ENCODE data around the gene GRIK3. TPM values are rescaled to one million over a fixed set of nuclear protein-coding genes. Genes with fewer than 3 reads are reported as not detected.

GRIK3 gene
- total and polyA plus RNA-seq, 2 of the 8 experiments (the other 6 are each of a cell fraction or from before 2014, with no cell fraction given): 2.1 to 3.4 TPM

DNA sequence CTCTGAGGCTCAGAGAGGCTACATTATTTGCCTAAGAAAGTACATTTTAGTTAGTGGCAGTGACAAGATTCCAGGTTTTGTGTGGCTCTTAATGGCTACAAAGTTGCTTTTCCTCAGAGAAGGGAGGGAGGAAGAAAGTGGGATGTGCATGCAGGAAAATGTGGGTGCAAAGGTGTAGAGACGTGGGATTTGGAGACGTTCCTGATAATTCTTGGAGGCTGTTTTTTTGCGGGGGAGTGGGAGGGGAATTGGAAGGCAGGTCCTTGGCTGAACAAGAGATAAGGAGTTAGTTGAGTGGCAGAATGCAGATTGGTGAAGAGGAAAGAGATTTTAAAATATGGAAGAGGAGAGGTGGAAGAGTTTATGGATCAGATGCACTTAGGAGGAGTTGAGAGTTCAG lies 258.1 kb downstream of the GRIK3 start:
- Histone ChIP-seq H2BK20ac (ENCODE audit: low read length) (no peak overlapping the region), H4K91ac (replicated peaks; ENCODE audit: insufficient read length, low read length) (no peak overlapping the region), H3K4ac (replicated peaks; ENCODE audit: insufficient read length, low read depth, low read length) (no peak overlapping the region), H3K9me3 (ENCODE audit: insufficient read depth in 2 of 2, low read depth in 1 of 2, low read length in 1 of 2) (no peaks in the 10 kb centered on the region), H3K79me2 (ENCODE audit: control insufficient read depth in 1 of 2, insufficient read depth in 2 of 2, low read length in 2 of 2) (no peaks in the 10 kb centered on the region), H3K14ac (ENCODE audit: insufficient read length) (no peak overlapping the region), H2BK120ac (replicated peaks; ENCODE audit: low read depth, low read length) (no peak overlapping the region), H2AK5ac (ENCODE audit: low read depth, low read length) (no peak overlapping the region), H3K79me1 (ENCODE audit: low read depth, low read length) (no peaks in the 10 kb centered on the region), H2BK15ac (ENCODE audit: low read length) (no peak overlapping the region), H3K36me3 (ENCODE audit: control insufficient read depth in 2 of 4, insufficient read depth in 4 of 4, low read length in 3 of 4) (no peaks in the 10 kb centered on the region), H3K4me2 (ENCODE audit: insufficient read depth in 1 of 2, low read depth in 2 of 2, low read length in 2 of 2) (no peak overlapping the region), H3K9ac (replicated peaks in 1 of 4; ENCODE audit: extremely low read depth in 1 of 4, low read depth in 3 of 4, low read length in 3 of 4) (no peak overlapping the region), H2BK12ac (ENCODE audit: low read depth, low read length) (no peak overlapping the region), H3K27me3 (replicated peaks in 1 of 4; ENCODE audit: control insufficient read depth in 3 of 4, extremely low read depth in 1 of 4, insufficient read depth in 3 of 4, low read length in 3 of 4) (no peaks in the 10 kb centered on the region; a peak in 2 of 7 replicates), H2AFZ (ENCODE audit: low read length) (no peak overlapping the region), H3K18ac (ENCODE audit: extremely low read depth, low read length) (no peak overlapping the region; the same call in 1 of the 2 replicates), H4K20me1 (replicated peaks in 1 of 2; ENCODE audit: control insufficient read depth in 1 of 2, insufficient read depth in 2 of 2, low read length in 2 of 2) (no peaks in the 10 kb centered on the region), H3K4me1 (replicated peaks in 1 of 4; ENCODE audit: control insufficient read depth in 3 of 4, insufficient read depth in 4 of 4, low read length in 3 of 4) (peaks cover 11 to 20% (median 19%) of the 10 kb centered on the region in 4 experiments), H3K4me3 (ENCODE audit: extremely low read depth in 1 of 4, insufficient read depth in 2 of 4, low read depth in 3 of 4, low read length in 4 of 4) (no peak overlapping the region), H4K5ac (ENCODE audit: insufficient read length, low read depth, low read length) (no peak overlapping the region), H3K23ac (ENCODE audit: insufficient read length) (no peak overlapping the region), H3K23me2 (ENCODE audit: low read depth, low read length) (no peaks in the 10 kb centered on the region; the same call in 1 of the 2 replicates), H3K27ac (ENCODE audit: low read depth, low read length) (no peak overlapping the region), H4K8ac (ENCODE audit: extremely low read depth, insufficient read depth, low read length) (no peak overlapping the region), H2BK5ac (ENCODE audit: low read depth, low read length) (no peak overlapping the region), H3K56ac (replicated peaks; ENCODE audit: insufficient read length, low read depth, low read length) (no peak overlapping the region)
- no peak for DNase-seq (ENCODE audit: low read depth in 1 of 2, low spot score in 2 of 2)
- ChIA-PET POLR2A (ENCODE audit: partially characterized antibody) (no interaction called here), CTCF (ENCODE audit: partially characterized antibody) (interaction anchor here (1.5 kb wide), 1 partner anchor 52 kb away, joined by 3 read pairs; no protein-coding TSS in a partner anchor)
- no peak for FAIRE-seq
- 91% methylated on average over 3 of the region's 3 CpGs; no CpG with 5 or more reads in 1 of the 2 experiments for WGBS, 2 experiments (ENCODE audit: extremely low coverage in 1 of 2, insufficient coverage in 1 of 2, insufficient read length in 1 of 2, insufficient replicate concordance in 2 of 2, low coverage in 1 of 2, low lambda C conversion rate in 2 of 2, missing lambda C conversion rate in 1 of 2)
- TF ChIP-seq, protein P1, sequence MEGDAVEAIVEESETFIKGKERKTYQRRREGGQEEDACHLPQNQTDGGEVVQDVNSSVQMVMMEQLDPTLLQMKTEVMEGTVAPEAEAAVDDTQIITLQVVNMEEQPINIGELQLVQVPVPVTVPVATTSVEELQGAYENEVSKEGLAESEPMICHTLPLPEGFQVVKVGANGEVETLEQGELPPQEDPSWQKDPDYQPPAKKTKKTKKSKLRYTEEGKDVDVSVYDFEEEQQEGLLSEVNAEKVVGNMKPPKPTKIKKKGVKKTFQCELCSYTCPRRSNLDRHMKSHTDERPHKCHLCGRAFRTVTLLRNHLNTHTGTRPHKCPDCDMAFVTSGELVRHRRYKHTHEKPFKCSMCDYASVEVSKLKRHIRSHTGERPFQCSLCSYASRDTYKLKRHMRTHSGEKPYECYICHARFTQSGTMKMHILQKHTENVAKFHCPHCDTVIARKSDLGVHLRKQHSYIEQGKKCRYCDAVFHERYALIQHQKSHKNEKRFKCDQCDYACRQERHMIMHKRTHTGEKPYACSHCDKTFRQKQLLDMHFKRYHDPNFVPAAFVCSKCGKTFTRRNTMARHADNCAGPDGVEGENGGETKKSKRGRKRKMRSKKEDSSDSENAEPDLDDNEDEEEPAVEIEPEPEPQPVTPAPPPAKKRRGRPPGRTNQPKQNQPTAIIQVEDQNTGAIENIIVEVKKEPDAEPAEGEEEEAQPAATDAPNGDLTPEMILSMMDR (IDR thresholded peaks at IDR 0.05; ENCODE audit: control extremely low read depth in 1 of 3, insufficient read depth in 1 of 3, low read depth in 1 of 3, low read length in 3 of 3): no peak
- TF ChIP-seq BRCA1 (IDR thresholded peaks at IDR 0.05; ENCODE audit: low read depth, low read length): no peak
- no peak for TF ChIP-seq CHD2 (IDR thresholded peaks at IDR 0.05; ENCODE audit: low read length)
- no peak for TF ChIP-seq JUN (IDR thresholded peaks at IDR 0.05; ENCODE audit: low read depth, low read length)
- no peak for TF ChIP-seq SP4 (IDR thresholded peaks at IDR 0.05; ENCODE audit: low read length)
- no peak for TF ChIP-seq KDM5A (IDR thresholded peaks at IDR 0.05; ENCODE audit: low read length)
- TF ChIP-seq RFX5 (IDR thresholded peaks at IDR 0.05; ENCODE audit: borderline replicate concordance, low read depth, low read length): no peak
- TF ChIP-seq TAF1 (IDR thresholded peaks at IDR 0.05; ENCODE audit: low read depth, low read length): no peak
- TF ChIP-seq BACH1 (IDR thresholded peaks at IDR 0.05; ENCODE audit: low read length): no peak
- TF ChIP-seq SIRT6 (IDR thresholded peaks at IDR 0.05; ENCODE audit: low read length): no peak
- TF ChIP-seq CHD1 (IDR thresholded peaks at IDR 0.05; ENCODE audit: low read depth, low read length): no peak
- TF ChIP-seq TEAD4 (IDR thresholded peaks at IDR 0.05; ENCODE audit: low read depth, low read length): no peak
- TF ChIP-seq POU5F1 (IDR thresholded peaks at IDR 0.05; ENCODE audit: low read depth, low read length): no peak
